LNCaP clone FGC (cell line): ENCODE measurements around the gene RFFL.
"Not testable (repeated sequence)": the region's sequence is repeated elsewhere in the genome, so short reads cannot be mapped to it uniquely, and the experiment has no call there.

Experiments used
- DNase-seq: peaks from one replicate; pipeline ENCODE4 v3.0.0-alpha.2; 2011; ENCODE audit warnings: low read depth
- H3K4me3 ChIP-seq: 2 replicates; pipeline ENCODE4 v1.5.1; 2011; ENCODE audit warnings: mild to moderate bottlenecking, low read depth, low read length, control low read depth
- CTCF ChIP-seq: IDR thresholded peaks from 2 replicates; pipeline ENCODE4 v1.5.1; 2012; ENCODE audit warnings: mild to moderate bottlenecking; ENCODE audit not compliant: control insufficient read depth, insufficient read depth; ENCODE audit errors: extremely low read depth

Gene RFFL

DNA sequence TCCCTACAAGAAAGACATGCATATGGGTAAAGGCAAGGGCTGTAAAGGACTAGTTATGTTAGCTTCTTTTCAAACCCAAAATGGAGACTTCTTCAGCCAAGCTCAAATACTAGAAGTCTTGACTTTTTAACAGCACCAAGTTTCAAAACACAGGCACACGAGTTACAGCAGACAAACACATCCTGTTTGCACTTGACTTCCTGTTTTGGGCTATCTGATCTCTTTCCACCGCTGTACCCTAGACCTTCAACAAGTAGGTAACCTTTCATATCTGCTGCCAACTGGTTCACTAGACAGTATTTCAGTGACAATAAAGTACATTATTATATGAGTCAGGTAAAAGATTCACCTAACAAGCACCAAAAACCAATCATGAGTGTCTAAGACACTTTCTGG, 12.3 kb downstream of the RFFL start:
- H3K4me3 ChIP-seq, result peak overlapping the region; percentile 5; the same call in 1 of the 2 replicates
- DNase-seq, result no peak

DNA sequence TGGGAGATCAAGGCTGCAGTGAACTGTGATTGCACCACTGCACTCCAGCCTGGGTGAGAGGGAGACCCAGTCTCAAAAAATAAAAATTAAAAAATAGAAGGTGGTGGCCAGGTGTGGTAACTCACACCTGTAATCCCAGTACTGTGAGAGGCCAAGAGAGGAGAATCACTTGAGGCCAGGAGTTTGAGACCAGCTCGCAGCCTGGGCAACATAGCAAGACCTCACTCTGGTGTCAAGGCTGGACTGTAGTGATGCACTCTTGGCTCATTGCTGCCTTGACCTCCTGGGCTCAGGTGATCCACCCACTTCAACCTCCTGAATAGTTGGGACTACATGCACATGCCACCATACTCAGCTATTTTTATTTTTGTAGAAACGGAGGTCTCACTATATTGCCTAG, 13.3 kb downstream of the RFFL start:
- no peak for TF ChIP-seq CTCF
- no peak overlapping the region for H3K4me3 ChIP-seq
- no peak for DNase-seq

More for the DNA sequence above, 12.3 kb downstream of the RFFL start:
- no peak for TF ChIP-seq CTCF

- no peak for DNase-seq
- no peak for TF ChIP-seq CTCF
- H3K4me3 ChIP-seq, result no peak overlapping the region
Observed at GRCh38 chr17:35048685-35049379, 14.7 kb downstream of the RFFL start.

DNA sequence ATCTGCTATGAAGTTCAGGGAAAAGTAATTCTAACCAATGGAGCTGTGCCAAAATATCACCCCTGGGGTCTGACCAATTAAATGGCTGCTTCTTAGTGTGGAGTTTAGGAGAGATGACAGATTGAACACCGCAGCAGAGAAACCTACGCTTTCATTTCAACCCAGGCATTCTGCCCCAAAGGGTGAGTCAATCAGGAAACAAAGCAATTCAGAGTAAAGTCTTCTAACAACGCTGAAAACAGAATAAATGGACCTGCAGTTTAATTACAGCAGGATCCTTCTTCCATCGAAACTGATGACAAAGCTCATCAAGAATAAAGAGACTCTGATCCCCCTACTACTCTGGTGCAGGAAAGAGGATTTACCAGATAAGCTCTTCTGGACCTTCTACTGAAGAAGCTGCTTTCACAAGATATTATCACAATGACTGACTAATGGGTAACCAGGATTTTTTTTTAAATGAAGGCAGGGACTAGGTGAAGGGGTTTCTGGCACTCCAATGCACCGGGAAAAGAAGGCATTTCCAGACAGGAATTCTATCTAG, 16.7 kb downstream of the RFFL start:
- no peak overlapping the region for H3K4me3 ChIP-seq
- no peak for TF ChIP-seq CTCF
- DNase-seq, result no peak

DNA sequence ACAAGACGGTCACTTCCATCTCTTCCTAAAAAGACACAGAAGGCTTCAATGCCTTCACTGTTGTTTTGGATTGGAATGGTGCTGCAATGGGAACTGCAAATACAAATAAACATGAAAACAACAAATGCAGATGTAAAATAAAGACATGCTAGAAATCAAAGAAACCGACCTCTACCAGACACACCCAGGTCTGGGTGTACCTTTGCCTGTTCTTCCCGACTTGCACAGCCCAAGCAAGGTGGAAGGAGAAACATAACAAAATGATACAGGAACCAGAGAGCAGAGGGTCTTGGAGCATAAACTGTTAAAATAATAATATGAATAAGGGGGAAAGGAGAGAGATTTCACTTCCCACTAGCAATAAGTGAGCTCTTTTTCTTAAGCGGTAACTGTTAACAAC, 17.3 kb downstream of the RFFL start:
- no peak for TF ChIP-seq CTCF
- DNase-seq, result no peak
- no peak overlapping the region for H3K4me3 ChIP-seq

GRCh38 chr17:35045458-35045979, 18.0 kb downstream of the RFFL start:
- H3K4me3 ChIP-seq, DNase-seq: not testable (repeated sequence)

DNA sequence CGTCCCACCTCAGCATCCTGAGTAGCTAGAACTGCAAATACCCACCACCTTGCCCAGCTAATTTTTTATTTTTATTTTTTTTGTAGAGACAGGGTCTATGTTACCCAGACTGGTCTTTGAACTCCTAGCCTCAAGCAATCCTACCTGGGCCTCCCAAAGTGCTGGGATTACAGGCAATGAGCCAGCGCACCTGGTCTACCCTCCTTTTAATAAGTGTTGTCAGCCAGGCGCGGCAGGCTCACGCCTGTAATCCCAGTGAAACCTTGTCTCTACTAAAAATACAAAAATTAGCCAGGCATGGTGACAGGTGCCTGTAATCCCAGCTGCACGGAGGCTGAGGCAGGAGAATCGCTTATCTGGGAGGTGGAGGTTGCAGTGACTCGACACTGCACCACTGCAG, 19.3 kb downstream of the RFFL start:
- no peak for TF ChIP-seq CTCF
- no peak overlapping the region for H3K4me3 ChIP-seq
- no peak for DNase-seq
